GM19463 (cell line): Measurements from ENCODE around the gene TIPRL.
A peak's percentile ranks its signal among the peaks of the same experiment; 100 is the strongest.
"Not testable (repeated sequence)": the region's sequence is repeated elsewhere in the genome, so short reads cannot be mapped to it uniquely, and the experiment has no call there.

Source experiments
- ATAC-seq: cut with Tn5 transposase; IDR thresholded peaks from one replicate; pipeline ENCODE4 v1.9.1; 2021; ENCODE audit warnings: mild to moderate bottlenecking, moderate library complexity; ENCODE audit not compliant: unreplicated experiment

The TIPRL gene

DNA sequence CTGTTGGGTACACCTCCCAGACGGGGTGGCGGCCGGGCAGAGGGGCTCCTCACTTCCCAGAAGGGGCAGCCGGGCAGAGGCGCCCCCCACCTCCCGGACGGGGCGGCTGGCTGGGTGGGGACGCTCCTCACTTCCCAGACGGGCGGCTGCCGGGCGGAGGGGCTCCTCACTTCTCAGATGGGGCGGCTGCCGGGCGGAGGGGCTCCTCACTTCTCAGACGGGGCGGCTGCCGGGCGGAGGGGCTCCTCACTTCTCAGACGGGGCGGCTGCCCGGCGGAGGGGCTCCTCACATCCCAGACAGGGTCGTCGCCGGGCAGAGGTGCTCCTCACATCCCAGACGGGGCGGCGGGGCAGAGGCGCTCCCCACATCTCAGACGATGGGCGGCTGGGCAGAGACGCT lies 28.9 kb downstream of the TIPRL start:
- not testable (repeated sequence) for ATAC-seq

DNA sequence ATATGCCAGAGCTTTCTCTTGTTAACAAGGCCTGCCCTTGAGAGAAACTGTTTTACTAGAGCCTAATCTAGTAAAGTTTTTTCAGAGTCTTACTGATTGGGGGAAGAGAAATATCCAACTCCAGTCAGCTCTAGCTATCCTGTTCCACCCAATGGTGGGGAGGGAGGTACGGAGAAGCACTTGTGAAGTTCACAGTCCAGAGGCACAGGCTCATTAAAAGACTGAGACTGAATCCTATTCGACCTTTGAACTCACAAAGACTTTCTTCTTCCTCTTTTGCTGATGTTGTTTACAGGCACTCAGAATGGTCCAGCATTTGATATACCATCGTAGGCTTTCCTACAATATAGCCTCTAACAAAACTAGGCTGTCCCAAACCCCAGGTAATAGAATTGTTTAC lies 31.6 kb downstream of the TIPRL start:
- ATAC-seq = no peak

DNA sequence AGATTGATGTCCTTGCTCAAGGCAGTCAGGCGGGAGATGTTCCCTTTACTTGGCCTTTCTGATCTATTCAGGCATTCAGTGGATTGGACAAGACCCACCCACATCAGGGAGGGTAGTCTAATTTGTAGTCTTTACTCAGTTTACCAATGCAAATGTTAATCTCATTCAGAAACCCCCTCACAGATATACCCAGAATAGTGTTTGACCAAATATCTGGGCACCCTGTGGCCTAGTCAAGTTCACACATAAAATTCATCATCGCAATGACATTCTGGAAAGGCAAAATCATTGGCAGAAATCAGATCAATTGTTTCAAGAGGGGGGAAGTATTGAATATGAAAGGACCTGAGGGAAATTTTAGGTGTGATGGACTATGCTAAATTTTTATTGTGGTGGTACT lies 34.6 kb downstream of the TIPRL start:
- no peak for ATAC-seq

GRCh38 chr1:168216171-168216570 lies 37.4 kb downstream of the TIPRL start:
- no peak for ATAC-seq

- no peak for ATAC-seq
These were observed 38.9 kb downstream of the TIPRL start for GRCh38 chr1:168217664-168218063.

GRCh38 chr1:168218658-168219057 lies 39.9 kb downstream of the TIPRL start:
- no peak for ATAC-seq

DNA sequence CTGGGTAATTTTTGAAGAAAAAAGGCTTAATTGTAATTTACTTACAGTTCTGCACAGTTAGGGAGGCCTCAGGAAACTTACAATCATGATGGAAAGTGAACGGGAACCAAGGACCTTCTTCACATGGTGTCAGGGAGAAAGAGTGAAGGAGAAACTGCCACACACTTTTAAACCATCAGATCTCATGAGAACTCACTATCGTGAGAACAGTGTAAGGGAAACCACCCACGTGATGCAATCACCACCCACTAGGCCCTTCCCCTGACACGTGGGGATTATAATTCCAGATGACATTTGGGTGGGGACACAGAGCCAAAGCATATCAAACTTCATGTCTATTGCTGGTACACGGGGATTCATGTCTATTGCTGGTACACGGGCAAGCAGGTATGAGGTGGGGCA lies 41.7 kb downstream of the TIPRL start:
- no peak for ATAC-seq

- ATAC-seq = no peak
These were observed 42.5 kb downstream of the TIPRL start for GRCh38 chr1:168221275-168221674.

DNA sequence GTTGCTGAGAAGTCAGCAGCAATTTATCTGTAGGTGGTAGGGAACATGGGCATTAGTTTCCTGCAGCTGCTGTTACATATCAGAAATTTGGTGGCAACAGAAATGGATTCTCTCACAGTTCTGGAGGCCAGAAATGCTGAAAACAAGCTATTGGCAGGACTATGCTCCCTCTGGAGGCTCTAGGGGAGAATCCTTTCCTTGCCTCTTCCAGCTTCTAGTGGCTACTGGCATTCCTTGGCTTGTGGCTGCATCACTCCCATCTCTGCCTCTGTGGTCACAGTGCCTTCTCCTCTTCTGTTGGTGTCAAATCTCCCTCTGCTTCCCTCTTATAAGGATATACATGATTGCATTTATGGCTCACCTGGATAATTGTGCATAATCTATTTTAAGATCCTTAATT lies 44.5 kb downstream of the TIPRL start:
- no peak for ATAC-seq

DNA sequence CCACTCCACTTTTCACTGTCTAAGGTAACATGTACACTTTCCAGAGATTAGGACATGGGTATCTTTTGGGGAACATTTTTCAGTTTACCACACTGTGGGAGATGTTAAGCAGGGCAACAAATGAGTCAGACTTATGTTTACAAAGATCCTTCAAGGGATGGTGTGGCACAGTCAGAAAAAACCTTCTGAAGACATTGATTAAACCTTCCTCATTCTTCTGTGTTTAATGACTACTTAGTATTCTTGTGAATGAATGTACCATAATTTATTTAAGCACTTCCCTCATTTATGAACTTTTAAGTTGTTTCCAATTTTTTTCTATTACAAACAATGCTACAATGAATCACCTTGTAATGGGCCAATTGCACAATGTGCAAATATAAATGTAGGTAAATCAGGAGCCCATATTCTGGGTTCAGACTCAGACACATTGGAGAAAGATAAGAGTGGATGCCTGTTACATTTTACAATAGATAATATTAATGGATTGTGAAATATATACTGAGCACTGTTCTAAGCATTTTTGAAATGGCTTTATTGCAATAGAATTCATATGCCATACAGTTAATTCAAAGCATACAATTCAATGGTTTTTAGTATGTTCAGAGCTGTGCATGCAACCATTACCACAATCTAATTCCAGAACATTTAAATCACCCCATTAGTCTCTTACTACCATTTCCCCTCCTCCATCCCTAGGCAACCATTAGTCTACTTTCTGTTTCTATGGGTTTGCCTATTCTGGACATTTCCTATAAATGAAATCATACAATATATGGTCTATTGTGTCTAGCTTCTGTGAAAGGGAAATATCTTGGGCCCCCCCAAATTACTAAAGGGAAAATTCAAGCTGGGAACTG lies 45.1 kb downstream of the TIPRL start:
- no peak for ATAC-seq

- ATAC-seq = no peak
These were observed 46.2 kb downstream of the TIPRL start for GRCh38 chr1:168224991-168225390.

- peak; percentile 82 for ATAC-seq
These were observed 46.9 kb downstream of the TIPRL start, which contains the start of gene SFT2D2 for GRCh38 chr1:168225476-168226190. TSS of gene SFT2D2 (plus strand) at chr1:168226004. CDS start at chr1:168226080, 76 bp downstream.

- ATAC-seq = no peak
These were observed 48.9 kb downstream of the TIPRL start for GRCh38 chr1:168227620-168228019.

GRCh38 chr1:168229893-168230292 lies 51.1 kb downstream of the TIPRL start:
- no peak for ATAC-seq

DNA sequence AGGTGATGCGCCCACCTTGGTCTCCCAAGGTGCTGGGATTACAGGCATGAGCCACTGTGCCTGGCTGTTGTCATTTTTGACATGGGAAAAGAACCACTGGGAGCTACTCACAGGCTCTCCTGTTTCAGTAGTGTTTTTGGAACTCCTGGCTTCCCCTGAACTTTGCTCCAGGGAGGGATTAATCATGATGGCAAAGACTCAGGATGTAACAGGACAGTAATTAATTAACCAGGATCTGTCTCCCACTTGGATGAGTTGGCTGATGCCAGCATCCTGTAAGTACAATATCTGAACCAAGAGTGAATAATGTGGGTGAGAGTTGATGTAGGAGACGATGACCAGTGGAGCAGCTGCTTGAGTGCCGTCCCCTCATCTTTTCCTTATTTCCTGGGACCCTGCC lies 51.9 kb downstream of the TIPRL start:
- no peak for ATAC-seq

DNA sequence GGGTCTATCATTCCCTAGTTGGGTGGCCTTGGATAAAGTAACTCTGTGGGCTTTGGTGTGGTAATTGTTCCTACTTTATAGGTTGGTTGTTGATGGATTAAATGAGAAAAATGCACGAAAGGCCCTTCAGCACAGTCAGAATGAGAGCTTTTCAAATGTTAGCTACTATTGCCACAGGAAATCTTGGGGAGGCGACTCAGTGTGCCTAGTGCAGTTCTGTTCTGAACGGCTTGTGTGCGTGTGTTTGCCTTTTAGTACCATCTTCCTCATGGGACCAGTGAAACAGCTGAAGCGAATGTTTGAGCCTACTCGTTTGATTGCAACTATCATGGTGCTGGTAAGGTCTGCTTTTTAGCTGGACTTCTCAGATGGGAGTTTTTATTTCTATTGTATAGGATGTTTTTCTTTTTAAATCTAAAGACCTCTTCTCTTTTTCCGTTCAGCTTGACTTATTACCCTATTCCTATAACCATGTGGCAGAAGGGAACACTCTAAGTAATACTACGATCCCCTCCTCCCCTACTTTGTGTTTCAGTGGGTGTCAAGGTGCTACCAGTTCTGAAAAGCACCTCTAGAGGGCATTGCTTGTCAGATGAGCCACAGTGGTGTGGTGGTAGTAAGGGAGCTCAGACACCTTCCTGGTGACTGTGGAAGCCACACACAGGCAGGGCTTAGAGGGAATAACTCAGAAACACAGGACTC lies 56.2 kb downstream of the TIPRL start:
- peak; percentile 81 for ATAC-seq

DNA sequence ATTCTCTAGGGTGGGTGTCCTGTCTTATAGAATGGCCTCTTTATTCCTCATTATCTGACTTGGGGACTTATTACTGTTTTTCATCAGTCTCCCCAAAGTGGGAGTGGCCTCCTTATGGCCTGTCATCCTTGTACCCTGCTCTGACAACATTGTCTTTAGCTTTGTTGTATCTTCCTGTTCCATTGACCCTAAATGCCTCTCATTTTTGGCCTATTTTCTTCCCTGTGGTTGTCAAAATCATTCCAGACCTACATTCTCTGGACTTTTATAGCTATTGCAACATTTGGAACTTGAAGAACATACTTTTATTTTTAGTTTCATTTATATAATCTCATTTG lies 56.8 kb downstream of the TIPRL start:
- no peak for ATAC-seq

- ATAC-seq = no peak
These were observed 57.2 kb downstream of the TIPRL start for GRCh38 chr1:168235937-168236336.

GRCh38 chr1:168236836-168237611 lies 58.3 kb downstream of the TIPRL start:
- ATAC-seq = no peak

- ATAC-seq = no peak
These were observed 64.4 kb downstream of the TIPRL start for GRCh38 chr1:168243198-168243597.

DNA sequence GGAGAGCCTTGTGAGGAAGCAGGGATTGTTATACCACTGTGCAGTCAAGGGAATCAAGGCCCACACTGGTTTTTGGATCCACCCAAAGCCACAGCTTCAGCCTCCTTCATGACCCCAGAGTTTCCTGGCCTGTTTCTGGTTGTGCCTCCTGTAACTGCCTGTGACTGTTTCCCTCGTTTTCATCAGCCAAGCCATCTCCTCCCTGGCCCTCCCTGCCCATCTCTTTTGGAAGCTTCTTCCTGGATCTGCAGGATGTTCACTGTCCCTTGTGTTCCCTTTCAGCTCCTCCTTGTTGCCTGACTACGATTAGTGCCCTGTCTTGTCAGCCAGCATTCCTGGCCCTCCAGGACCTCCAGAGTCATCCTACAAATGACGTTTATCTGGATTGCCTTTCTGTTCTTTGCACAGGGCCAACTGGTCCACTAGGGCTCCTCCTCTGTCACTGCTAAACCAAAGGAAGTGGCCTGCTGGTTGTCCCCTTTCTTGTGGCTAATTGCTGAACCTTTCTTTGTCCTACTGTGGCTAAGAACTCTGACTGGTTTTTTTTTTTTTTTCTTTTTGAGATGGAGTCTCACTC lies 65.0 kb downstream of the TIPRL start:
- no peak for ATAC-seq
